ENCODE data around the gene SEMA6A. TPM values are rescaled to one million over a fixed set of nuclear protein-coding genes. Genes with fewer than 3 reads are reported as not detected.

SEMA6A gene
- total RNA-seq, 2 experiments from 2014 or later: not detected

DNA sequence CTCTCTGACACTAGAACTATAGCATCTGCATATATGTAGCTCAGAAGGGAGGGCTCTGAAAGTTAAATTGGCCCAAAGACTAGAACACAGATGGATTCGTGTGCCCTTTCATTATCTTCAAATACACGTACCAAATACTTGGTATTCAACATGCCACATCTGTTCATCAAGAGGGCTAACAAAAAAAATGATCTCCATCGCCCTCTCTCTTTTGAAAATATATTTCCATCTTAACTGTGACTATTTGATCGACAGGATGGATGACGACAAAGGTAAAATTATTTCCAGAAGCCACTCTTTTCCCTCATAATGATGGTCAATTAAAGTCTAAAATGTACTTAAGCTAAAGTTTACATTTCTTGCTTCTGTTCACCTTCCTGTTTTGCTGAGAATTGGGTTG, 77.0 kb downstream of the SEMA6A start:
- Mint-ChIP-seq H3K27ac (no peak overlapping the region), H3K27me3 (no peaks in the 10 kb centered on the region), H3K36me3 (ENCODE audit: low read depth) (no peaks in the 10 kb centered on the region), H3K9me3 (ENCODE audit: low read depth) (no peaks in the 10 kb centered on the region), H3K4me1 (no peaks in the 10 kb centered on the region), H3K4me3 (no peak overlapping the region)
- DNase-seq (no peak), ATAC-seq (no peak)
- intact Hi-C loops (cut with DNase I, micrococcal nuclease): no loop called here
- POLR2A ChIA-PET: no interaction called here
- CTCF ChIA-PET: interaction anchor here (0.6 kb wide), 1 partner anchor 14 kb away, joined by 4 read pairs; no protein-coding TSS in a partner anchor

GRCh38 chr5:116495786-116496357, 78.8 kb downstream of the SEMA6A start:
- no peak for DNase-seq
- Mint-ChIP-seq H3K36me3 (ENCODE audit: low read depth) (no peaks in the 10 kb centered on the region), H3K4me3 (no peak overlapping the region), H3K4me1 (peaks cover 11% of the 10 kb centered on the region), H3K27ac (no peak overlapping the region), H3K9me3 (ENCODE audit: low read depth) (no peaks in the 10 kb centered on the region), H3K27me3 (no peaks in the 10 kb centered on the region)
- ChIA-PET POLR2A (no interaction called here), CTCF (no interaction called here)
- ATAC-seq: no peak
- intact Hi-C loops (cut with DNase I, micrococcal nuclease): no loop called here

DNA sequence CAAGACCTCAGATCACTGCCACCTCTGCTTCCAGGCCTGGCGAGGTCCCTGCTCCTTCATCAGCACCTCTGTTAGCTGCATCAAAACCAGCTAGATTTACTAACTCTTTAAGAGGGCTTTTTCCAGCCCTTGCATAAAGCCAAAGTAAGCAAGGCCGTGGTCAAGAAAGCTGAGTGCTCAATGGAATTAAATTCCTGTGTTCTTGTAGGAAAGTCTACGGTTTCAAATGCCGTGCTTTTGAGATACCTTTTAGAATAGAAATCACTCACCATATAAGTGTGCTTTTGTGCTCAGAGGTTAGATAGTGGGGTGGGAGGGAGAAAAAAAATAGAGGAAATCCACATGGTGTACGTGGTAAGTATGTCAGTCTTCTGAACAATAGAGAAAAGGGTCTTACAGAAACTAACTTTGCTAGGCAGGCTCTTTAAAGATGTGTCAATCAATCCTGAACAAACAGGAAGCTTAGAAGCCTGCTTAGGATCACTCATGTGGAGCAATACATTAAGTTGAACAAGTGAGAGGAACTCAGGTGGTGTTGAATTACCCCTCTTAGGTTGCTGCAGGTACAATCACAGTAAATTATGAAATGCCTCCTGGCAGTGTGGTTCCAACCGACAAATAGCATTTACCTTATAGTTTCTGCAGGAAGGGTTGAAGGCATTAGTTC, 79.7 kb downstream of the SEMA6A start:
- no peak overlapping the region for H3K4me3 Mint-ChIP-seq
- no peaks in the 10 kb centered on the region for H3K9me3 Mint-ChIP-seq (ENCODE audit: low read depth)
- H3K27ac Mint-ChIP-seq: no peak overlapping the region
- ChIA-PET CTCF (no interaction called here), POLR2A (no interaction called here)
- H3K27me3 Mint-ChIP-seq: no peaks in the 10 kb centered on the region
- ATAC-seq (no peak), DNase-seq (no peak)
- no peaks in the 10 kb centered on the region for H3K36me3 Mint-ChIP-seq (ENCODE audit: low read depth)
- intact Hi-C loops (cut with DNase I, micrococcal nuclease): no loop called here
- peaks cover 11% of the 10 kb centered on the region for H3K4me1 Mint-ChIP-seq

- no peak for ATAC-seq
- ChIA-PET CTCF (no interaction called here), POLR2A (no interaction called here)
- Mint-ChIP-seq H3K9me3 (ENCODE audit: low read depth) (no peaks in the 10 kb centered on the region), H3K4me3 (no peak overlapping the region), H3K27ac (no peak overlapping the region), H3K27me3 (no peaks in the 10 kb centered on the region), H3K4me1 (peaks cover 11% of the 10 kb centered on the region), H3K36me3 (ENCODE audit: low read depth) (no peaks in the 10 kb centered on the region)
- intact Hi-C loops (cut with DNase I, micrococcal nuclease): no loop called here
- DNase-seq: no peak
Measured at GRCh38 chr5:116492776-116493175, 81.8 kb downstream of the SEMA6A start.

DNA sequence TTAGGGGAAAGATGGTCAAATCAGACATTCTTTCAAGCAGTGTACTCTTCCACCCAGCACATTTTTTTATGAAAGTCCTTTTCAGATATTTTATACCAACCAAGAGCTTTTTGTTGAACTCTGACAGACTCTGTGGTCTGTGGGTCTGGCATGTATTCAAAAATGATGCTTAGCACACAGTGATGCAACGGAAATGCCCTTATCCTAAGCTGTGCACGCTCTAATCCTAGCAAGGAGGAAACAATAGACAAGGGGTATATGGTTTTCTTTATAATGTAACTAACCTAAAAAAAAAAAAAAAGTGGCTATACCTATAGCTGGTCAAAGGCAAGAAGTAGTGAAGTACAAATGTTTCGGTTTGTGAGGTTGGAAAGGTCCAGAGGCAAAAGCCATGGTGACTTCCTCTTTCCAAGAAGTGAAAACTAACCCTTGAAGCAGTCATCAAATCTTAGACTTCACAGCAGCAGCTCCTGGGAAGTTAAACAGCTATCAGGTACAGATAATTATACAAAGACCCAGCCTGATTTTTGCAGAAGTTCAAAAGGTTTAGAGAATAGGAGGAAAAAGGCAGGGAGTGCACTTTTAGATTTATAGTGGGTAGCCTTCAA, 82.5 kb downstream of the SEMA6A start:
- CTCF ChIA-PET: no interaction called here
- ATAC-seq (peak; percentile 44), DNase-seq (peak; percentile 16)
- no peaks in the 10 kb centered on the region for H3K9me3 Mint-ChIP-seq (ENCODE audit: low read depth)
- no peak overlapping the region for H3K4me3 Mint-ChIP-seq
- POLR2A ChIA-PET: no interaction called here
- H3K27ac Mint-ChIP-seq: no peak overlapping the region
- H3K36me3 Mint-ChIP-seq (ENCODE audit: low read depth): no peaks in the 10 kb centered on the region
- intact Hi-C loops (cut with DNase I, micrococcal nuclease): no loop called here
- peaks cover 11% of the 10 kb centered on the region for H3K4me1 Mint-ChIP-seq
- H3K27me3 Mint-ChIP-seq: no peaks in the 10 kb centered on the region

GRCh38 chr5:116488356-116489041, 86.1 kb downstream of the SEMA6A start:
- CTCF ChIA-PET: interaction anchor here (0.7 kb wide), 1 partner anchor 89 kb away, joined by 3 read pairs; no protein-coding TSS in a partner anchor
- intact Hi-C loops (cut with DNase I, micrococcal nuclease): no loop called here
- Mint-ChIP-seq H3K9me3 (ENCODE audit: low read depth) (no peaks in the 10 kb centered on the region), H3K4me3 (no peak overlapping the region), H3K4me1 (peaks cover 11% of the 10 kb centered on the region), H3K36me3 (ENCODE audit: low read depth) (no peaks in the 10 kb centered on the region), H3K27me3 (no peaks in the 10 kb centered on the region), H3K27ac (no peak overlapping the region)
- DNase-seq (no peak), ATAC-seq (no peak)
- POLR2A ChIA-PET: no interaction called here

- H3K9me3 Mint-ChIP-seq (ENCODE audit: low read depth): no peaks in the 10 kb centered on the region
- no peak for ATAC-seq
Measured at GRCh38 chr5:116487045-116487444, 87.6 kb downstream of the SEMA6A start.

DNA sequence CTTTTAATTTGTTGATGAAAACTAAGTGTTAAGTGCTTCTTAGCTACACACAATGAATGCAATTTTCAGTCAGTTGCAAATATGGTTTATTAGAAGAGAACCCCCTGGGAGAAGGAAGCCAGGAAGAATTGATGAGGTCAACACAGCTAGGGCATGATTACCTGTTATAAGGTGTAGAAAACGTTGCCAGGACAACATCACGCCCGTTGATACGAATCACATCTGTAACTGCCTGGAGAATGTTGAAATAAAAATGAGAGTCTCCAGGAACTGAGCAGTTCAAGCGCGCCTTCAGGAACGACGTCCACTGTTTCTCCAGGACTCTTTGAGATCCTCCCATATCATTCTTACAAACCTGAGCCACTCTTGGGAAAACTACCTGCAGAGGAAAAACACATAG, 88.0 kb downstream of the SEMA6A start:
- Mint-ChIP-seq H3K4me3 (no peak overlapping the region), H3K36me3 (ENCODE audit: low read depth) (no peaks in the 10 kb centered on the region), H3K4me1 (peaks cover 3% of the 10 kb centered on the region), H3K27ac (no peak overlapping the region), H3K9me3 (ENCODE audit: low read depth) (no peaks in the 10 kb centered on the region), H3K27me3 (no peaks in the 10 kb centered on the region)
- ChIA-PET POLR2A (no interaction called here), CTCF (no interaction called here)
- no peak for ATAC-seq
- intact Hi-C loops (cut with DNase I, micrococcal nuclease): no loop called here
- no peak for DNase-seq

More at GRCh38 chr5:116487045-116487444, 87.6 kb downstream of the SEMA6A start:
- DNase-seq: no peak
- Mint-ChIP-seq H3K4me3 (no peak overlapping the region), H3K27ac (no peak overlapping the region), H3K36me3 (ENCODE audit: low read depth) (no peaks in the 10 kb centered on the region), H3K4me1 (peaks cover 8% of the 10 kb centered on the region), H3K27me3 (no peaks in the 10 kb centered on the region)
- ChIA-PET POLR2A (no interaction called here), CTCF (no interaction called here)
- intact Hi-C loops (cut with DNase I, micrococcal nuclease): no loop called here

GRCh38 chr5:116484645-116485044, 90.0 kb downstream of the SEMA6A start:
- ChIA-PET CTCF (no interaction called here), POLR2A (no interaction called here)
- no peaks in the 10 kb centered on the region for H3K27me3 Mint-ChIP-seq
- H3K4me3 Mint-ChIP-seq: no peak overlapping the region
- DNase-seq: no peak
- intact Hi-C loops (cut with DNase I, micrococcal nuclease): no loop called here
- peaks cover 2% of the 10 kb centered on the region for H3K4me1 Mint-ChIP-seq
- no peak for ATAC-seq
- no peaks in the 10 kb centered on the region for H3K9me3 Mint-ChIP-seq (ENCODE audit: low read depth)
- H3K36me3 Mint-ChIP-seq (ENCODE audit: low read depth): no peaks in the 10 kb centered on the region
- H3K27ac Mint-ChIP-seq: no peak overlapping the region

- peaks cover 6% of the 10 kb centered on the region for H3K9me3 Mint-ChIP-seq (ENCODE audit: low read depth)
- intact Hi-C loops (cut with DNase I, micrococcal nuclease): no loop called here
- H3K36me3 Mint-ChIP-seq (ENCODE audit: low read depth): peaks cover 9% of the 10 kb centered on the region
- peaks cover 2% of the 10 kb centered on the region for H3K4me1 Mint-ChIP-seq
- ATAC-seq (no peak), DNase-seq (no peak)
- no peak overlapping the region for H3K4me3 Mint-ChIP-seq
- CTCF ChIA-PET: no interaction called here
- POLR2A ChIA-PET: no interaction called here
- no peaks in the 10 kb centered on the region for H3K27me3 Mint-ChIP-seq
- H3K27ac Mint-ChIP-seq: no peak overlapping the region
Measured at GRCh38 chr5:116482394-116482793, 92.2 kb downstream of the SEMA6A start.

- CTCF ChIA-PET: interaction anchor here (0.5 kb wide), 2 partner anchors 75 to 1000 kb away, joined by 3 read pairs; no protein-coding TSS in a partner anchor
Measured at GRCh38 chr5:116480894-116481510, 93.6 kb downstream of the SEMA6A start.

More at GRCh38 chr5:116480894-116481510, 93.6 kb downstream of the SEMA6A start:
- H3K9me3 Mint-ChIP-seq (ENCODE audit: low read depth): peaks cover 14% of the 10 kb centered on the region
- H3K36me3 Mint-ChIP-seq (ENCODE audit: low read depth): peaks cover 14% of the 10 kb centered on the region
- intact Hi-C loops (cut with DNase I, micrococcal nuclease): no loop called here
- H3K4me3 Mint-ChIP-seq: no peak overlapping the region
- no peak for DNase-seq
- no peak overlapping the region for H3K27ac Mint-ChIP-seq
- peaks cover 2% of the 10 kb centered on the region for H3K4me1 Mint-ChIP-seq
- no peaks in the 10 kb centered on the region for H3K27me3 Mint-ChIP-seq
- POLR2A ChIA-PET: no interaction called here
- no peak for ATAC-seq

Data from activated CD4-positive, alpha-beta T cell treated with anti-CD3 and anti-CD28 coated beads for 36 hours (primary cell).